Lung (tissue), 16 donors: ENCODE measurements around the gene PGA5. TPM values are rescaled to one million over a fixed set of nuclear protein-coding genes. Genes with fewer than 3 reads are reported as not detected.
"Not testable (repeated sequence)": the region's sequence is repeated elsewhere in the genome, so short reads cannot be mapped to it uniquely, and the experiment has no call there.

Experiments used
- ATAC-seq: fragments of 200-7000 bp; cut with Tn5 transposase; one replicate; pipeline ENCODE4 v1.9.1; 2020; ENCODE audit warnings: moderate number of reproducible peaks; ENCODE audit not compliant: insufficient read depth, low FRiP score
- DNase-seq, 3 donors: peaks; one replicate each; pipeline ENCODE4 v3.0.0-alpha.2; 2013 to 2017
- H3K27ac ChIP-seq, 2 donors: one replicate each; pipeline ENCODE4 v1.5.1; 2013; ENCODE audit warnings: mild to moderate bottlenecking in 2 of 2, moderate library complexity in 2 of 2, control low read depth in 1 of 2, inconsistent platforms in 1 of 2, low read depth in 1 of 2, low read length in 1 of 2
- H3K27me3 ChIP-seq, 3 donors: one replicate each; pipeline ENCODE4 v1.5.1; 2013; ENCODE audit warnings: low read length in 2 of 3; ENCODE audit not compliant: control insufficient read depth in 3 of 3, insufficient read depth in 3 of 3
- H3K36me3 ChIP-seq, 4 donors: one replicate each; pipeline ENCODE4 v1.5.1; 2013; ENCODE audit warnings: low read length in 4 of 4, mild to moderate bottlenecking in 1 of 4, moderate library complexity in 1 of 4; ENCODE audit not compliant: control insufficient read depth in 4 of 4, insufficient read depth in 4 of 4
- H3K4me1 ChIP-seq, 5 donors: one replicate each; pipeline ENCODE4 v1.5.1; 2013; ENCODE audit warnings: low read length in 5 of 5, mild to moderate bottlenecking in 2 of 5, moderate library complexity in 1 of 5; ENCODE audit not compliant: control insufficient read depth in 5 of 5, insufficient read depth in 5 of 5
- H3K4me3 ChIP-seq: one replicate; pipeline ENCODE4 v1.5.1; 2013; ENCODE audit warnings: mild to moderate bottlenecking, control low read depth, moderate library complexity
- H3K9ac ChIP-seq, 2 donors: one replicate each; pipeline ENCODE4 v1.5.1; 2013; ENCODE audit warnings: low read length in 2 of 2, control low read depth in 1 of 2; ENCODE audit not compliant: insufficient read depth in 1 of 2
- H3K9me3 ChIP-seq, 4 donors: one replicate each; pipeline ENCODE4 v1.5.1; 2013; ENCODE audit warnings: low read length in 3 of 4, mild to moderate bottlenecking in 1 of 4, moderate library complexity in 1 of 4; ENCODE audit not compliant: control insufficient read depth in 4 of 4, insufficient read depth in 3 of 4
- CTCF ChIP-seq: IDR thresholded peaks from 2 replicates; pipeline ENCODE4 v1.5.1; 2012; ENCODE audit warnings: mild to moderate bottlenecking; ENCODE audit errors: control extremely low read depth, extremely low read depth
- WGBS, 2 donors: extraction: QIAGEN DNeasy Blood & Tissue Kit; methylation state at CpG; one replicate each; pipeline ENCODE4 v1.1.7; 2013; 5-methylcytosine and 5-hydroxymethylcytosine counted together
- long read RNA-seq, 5 donors: transcript quantifications; one replicate each; lab custom pipeline, GENCODE V29; 2026
- polyA plus RNA-seq, 2 donors: library from polyadenylated mRNA; stranded (reverse); fragments of 200-250 nt; gene quantifications; one replicate each; pipeline ENCODE4 v1.2.1, GENCODE V29; 2013
- total RNA-seq, 2 donors: library from RNA; depleted of rRNA in 1 of 2; stranded (reverse); fragments of >200 nt in 1 of 2; gene quantifications; one replicate each; pipeline ENCODE4 v1.2.1, GENCODE V29; 2014 to 2021
- donor health status: control.
- donor health status: control.
- donor health status: Bipolar disorder and iron deficiency.
- donor health status: healthy.
- donor health status: DM: yes; HTN: yes; CAD: no.

Gene PGA5
- under 1 TPM in 1 of 2 donors, not detected in 1; 0.55 TPM for total RNA-seq
- polyA plus RNA-seq, result under 1 TPM; 0.08 to 0.09 TPM
- long read RNA-seq, donor 1, result 0 reads
- long read RNA-seq, donor 2, result 0 reads
- long read RNA-seq, donor 3, result 0 reads
- long read RNA-seq, donor 4, result 0 reads
- long read RNA-seq, donor 5, result 0 reads

DNA sequence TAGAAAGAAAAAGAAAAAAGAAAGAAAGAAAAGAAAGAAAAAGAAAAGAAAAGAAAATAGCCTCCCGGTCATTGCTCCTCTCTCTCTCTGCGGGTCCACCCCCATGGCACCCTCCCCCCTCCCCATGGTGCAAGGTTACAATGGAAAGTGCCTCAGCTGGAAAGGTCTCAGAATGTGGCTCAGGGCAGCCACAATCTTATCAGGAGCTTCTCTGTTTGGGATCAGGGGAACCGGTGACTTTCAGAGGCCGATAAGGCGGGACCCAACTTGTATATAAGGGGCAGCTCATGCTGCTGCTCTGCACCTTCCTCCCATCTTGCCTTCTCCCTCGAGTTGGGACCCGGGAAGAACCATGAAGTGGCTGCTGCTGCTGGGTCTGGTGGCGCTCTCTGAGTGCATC is at the start of gene PGA5:
PGA5 (plus strand) TSS at position 301 of the 400 bp plus-strand sequence; CDS start at position 353, 52 bp downstream.
- not testable (repeated sequence) for H3K9ac ChIP-seq, DNase-seq, ATAC-seq, H3K36me3 ChIP-seq, H3K27ac ChIP-seq, H3K4me1 ChIP-seq, H3K27me3 ChIP-seq, H3K4me3 ChIP-seq, H3K9me3 ChIP-seq
- WGBS, 2 donors, result no CpG with 5 or more reads among the region's 8 CpGs

- Histone ChIP-seq H3K4me1 (no peaks in the 10 kb centered on the region), H3K4me3 (no peak overlapping the region), H3K36me3 (no peaks in the 10 kb centered on the region), H3K27me3 (no peaks in the 10 kb centered on the region), H3K9ac (no peak overlapping the region), H3K9me3 (peaks cover 0 to 5% (median 0%) of the 10 kb centered on the region in 4 donors), H3K27ac (no peak overlapping the region)
- DNase-seq, result no peak
- WGBS, 2 donors, result 33 to 56% methylated on average over 12 of the region's 12 CpGs
- ATAC-seq, result no peak
- TF ChIP-seq CTCF, result no peak
These were observed 47.4 kb upstream of the PGA5 start for GRCh38 chr11:61193596-61193995.

- H3K9ac ChIP-seq, result no peak overlapping the region
- H3K27me3 ChIP-seq, result no peaks in the 10 kb centered on the region
- no peaks in the 10 kb centered on the region for H3K36me3 ChIP-seq
- WGBS, 2 donors, result 76 to 86% methylated on average over 12 of the region's 12 CpGs
- H3K9me3 ChIP-seq, result peaks cover 0 to 10% (median 2%) of the 10 kb centered on the region in 4 donors
- no peak for DNase-seq
- no peak for ATAC-seq
- H3K4me1 ChIP-seq, result no peaks in the 10 kb centered on the region
- no peak overlapping the region for H3K27ac ChIP-seq
- TF ChIP-seq CTCF, result no peak
- no peak overlapping the region for H3K4me3 ChIP-seq
These were observed 46.8 kb upstream of the PGA5 start for GRCh38 chr11:61194169-61194671.

- ATAC-seq (no peak), DNase-seq (no peak)
- TF ChIP-seq CTCF, result no peak
- peaks cover 0 to 14% (median 2%) of the 10 kb centered on the region in 4 donors for H3K9me3 ChIP-seq
- no peaks in the 10 kb centered on the region for H3K4me1 ChIP-seq
- H3K4me3 ChIP-seq, result no peak overlapping the region
- H3K9ac ChIP-seq, result no peak overlapping the region
- WGBS, 2 donors, result 75 to 91% methylated on average over 7 of the region's 7 CpGs
- no peaks in the 10 kb centered on the region for H3K36me3 ChIP-seq
- no peaks in the 10 kb centered on the region for H3K27me3 ChIP-seq
- no peak overlapping the region for H3K27ac ChIP-seq
These were observed 45.8 kb upstream of the PGA5 start for GRCh38 chr11:61194981-61195695.
